HUES48 (cell line): Measurements from ENCODE around the gene GTF2F1.
A peak's percentile ranks its signal among the peaks of the same experiment; 100 is the strongest.
"Not testable (repeated sequence)": the region's sequence is repeated elsewhere in the genome, so short reads cannot be mapped to it uniquely, and the experiment has no call there.

Experiments used
- H3K27ac ChIP-seq: one replicate; pipeline ENCODE4 v1.7.0; 2013; ENCODE audit warnings: low read depth, low read length, inconsistent platforms
- H3K27me3 ChIP-seq: 2 replicates; pipeline ENCODE4 v1.6.1; 2013; ENCODE audit warnings: mild to moderate bottlenecking, low read length; ENCODE audit not compliant: control insufficient read depth, insufficient read depth
- H3K36me3 ChIP-seq: 2 replicates; pipeline ENCODE4 v1.6.1; 2013; ENCODE audit warnings: low read length; ENCODE audit not compliant: control insufficient read depth, insufficient read depth
- H3K4me1 ChIP-seq: 2 replicates; pipeline ENCODE4 v1.6.1; 2013; ENCODE audit warnings: mild to moderate bottlenecking, low read length; ENCODE audit not compliant: control insufficient read depth, insufficient read depth
- H3K4me3 ChIP-seq: 2 replicates; pipeline ENCODE4 v1.5.1; 2013; ENCODE audit warnings: mild to moderate bottlenecking, low read depth, low read length
- H3K9ac ChIP-seq: 2 replicates; pipeline ENCODE4 v1.6.1; 2013; ENCODE audit warnings: mild to moderate bottlenecking, low read depth, low read length, moderate library complexity
- H3K9me3 ChIP-seq: 2 replicates; pipeline ENCODE4 v1.6.1; 2013; ENCODE audit warnings: low read length; ENCODE audit not compliant: control insufficient read depth, insufficient read depth

Gene GTF2F1

DNA sequence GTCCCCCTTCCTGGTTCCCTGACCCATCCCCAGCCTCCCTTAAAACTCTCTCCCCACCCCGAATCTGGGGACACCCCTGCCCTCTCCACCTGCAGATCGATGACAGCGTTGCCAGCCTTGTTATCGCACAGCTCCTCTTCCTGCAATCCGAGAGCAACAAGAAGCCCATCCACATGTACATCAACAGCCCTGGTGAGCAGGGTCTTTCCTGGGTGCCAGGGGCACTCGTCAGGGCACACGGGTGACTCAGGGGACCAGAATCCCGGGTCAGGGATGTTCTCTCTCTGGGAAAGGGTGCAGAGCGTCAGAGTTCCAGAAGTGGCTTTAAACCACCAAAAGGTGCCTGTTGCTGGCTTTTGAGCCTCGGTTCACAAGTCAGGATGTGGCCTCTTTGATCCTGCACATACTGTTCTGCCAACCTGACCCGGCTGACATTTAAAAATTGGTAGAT, 30.6 kb downstream of the GTF2F1 start:
- peaks cover 28% of the 10 kb centered on the region for H3K36me3 ChIP-seq

DNA sequence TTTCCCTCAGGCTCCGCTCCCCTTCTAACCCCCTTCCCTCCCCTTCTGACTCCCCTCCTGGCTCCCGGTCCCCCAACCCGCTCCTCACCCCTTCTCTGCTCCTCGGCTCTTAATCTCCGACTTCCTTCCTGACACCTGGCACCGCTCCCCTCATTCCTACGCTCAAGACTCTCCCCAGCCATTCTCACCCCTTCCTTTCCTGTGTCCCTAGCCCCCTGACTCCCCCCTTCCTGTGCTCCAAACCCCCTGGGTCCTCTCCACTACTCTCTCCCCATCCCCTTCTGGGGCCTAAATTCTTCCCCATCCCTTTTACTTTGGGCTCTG, 31.0 kb downstream of the GTF2F1 start:
- Histone ChIP-seq H3K36me3 (peaks cover 26% of the 10 kb centered on the region), H3K9me3 (no peaks in the 10 kb centered on the region), H3K27me3 (no peaks in the 10 kb centered on the region), H3K4me3 (peak overlapping the region; percentile 86), H3K27ac (peak overlapping the region; percentile 61), H3K9ac (peak overlapping the region; percentile 83; the same call in 1 of the 2 replicates), H3K4me1 (no peaks in the 10 kb centered on the region)

More for the DNA sequence above, 30.6 kb downstream of the GTF2F1 start:
- Histone ChIP-seq H3K9ac (no peak overlapping the region), H3K27ac (no peak overlapping the region), H3K4me3 (peak overlapping the region; percentile 86), H3K27me3 (no peaks in the 10 kb centered on the region), H3K9me3 (no peaks in the 10 kb centered on the region), H3K4me1 (no peaks in the 10 kb centered on the region)

DNA sequence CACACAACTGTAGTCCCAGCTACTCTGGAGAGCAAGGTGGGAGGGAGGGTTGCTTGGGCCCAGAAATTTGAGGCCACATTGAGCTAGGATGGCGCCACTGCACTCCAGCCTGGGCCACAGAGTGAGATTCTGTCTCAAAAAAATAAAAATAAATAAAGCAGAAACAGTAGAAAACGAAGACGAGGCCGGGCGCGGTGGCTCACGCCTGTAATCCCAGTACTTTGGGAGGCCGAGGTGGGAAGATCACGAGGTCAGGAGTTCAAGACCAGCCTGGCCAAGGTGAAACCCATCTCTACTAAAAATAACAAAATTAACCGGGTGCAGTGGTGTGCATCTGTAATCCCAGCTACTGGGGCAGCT, 32.1 kb downstream of the GTF2F1 start:
- not testable (repeated sequence) for H3K4me1 ChIP-seq, H3K27me3 ChIP-seq, H3K9ac ChIP-seq, H3K27ac ChIP-seq, H3K9me3 ChIP-seq
- peak overlapping the region; percentile 86; the same call in 1 of the 2 replicates for H3K4me3 ChIP-seq
- H3K36me3 ChIP-seq, result peaks cover 16% of the 10 kb centered on the region

DNA sequence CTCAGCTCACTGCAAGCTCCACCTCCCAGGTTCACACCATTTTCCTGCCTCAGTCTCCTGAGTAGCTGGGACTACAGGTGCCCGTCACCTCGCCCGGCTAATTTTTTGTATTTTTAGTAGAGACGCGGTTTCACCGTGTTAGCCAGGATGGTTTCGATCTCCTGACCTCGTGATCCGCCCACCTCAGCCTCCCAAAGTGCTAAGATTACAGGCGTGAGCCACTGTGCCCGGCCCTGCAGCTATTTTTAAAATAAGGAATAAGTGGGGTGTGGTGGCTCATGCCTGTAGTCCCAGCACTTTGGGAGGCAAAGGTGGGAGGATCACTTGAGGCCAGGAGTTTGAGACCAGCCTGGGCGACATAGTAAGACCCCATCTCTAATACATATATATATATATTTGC, 32.5 kb downstream of the GTF2F1 start:
- not testable (repeated sequence) for H3K9ac ChIP-seq, H3K4me3 ChIP-seq, H3K27ac ChIP-seq, H3K27me3 ChIP-seq, H3K9me3 ChIP-seq, H3K4me1 ChIP-seq
- H3K36me3 ChIP-seq, result peaks cover 13% of the 10 kb centered on the region

DNA sequence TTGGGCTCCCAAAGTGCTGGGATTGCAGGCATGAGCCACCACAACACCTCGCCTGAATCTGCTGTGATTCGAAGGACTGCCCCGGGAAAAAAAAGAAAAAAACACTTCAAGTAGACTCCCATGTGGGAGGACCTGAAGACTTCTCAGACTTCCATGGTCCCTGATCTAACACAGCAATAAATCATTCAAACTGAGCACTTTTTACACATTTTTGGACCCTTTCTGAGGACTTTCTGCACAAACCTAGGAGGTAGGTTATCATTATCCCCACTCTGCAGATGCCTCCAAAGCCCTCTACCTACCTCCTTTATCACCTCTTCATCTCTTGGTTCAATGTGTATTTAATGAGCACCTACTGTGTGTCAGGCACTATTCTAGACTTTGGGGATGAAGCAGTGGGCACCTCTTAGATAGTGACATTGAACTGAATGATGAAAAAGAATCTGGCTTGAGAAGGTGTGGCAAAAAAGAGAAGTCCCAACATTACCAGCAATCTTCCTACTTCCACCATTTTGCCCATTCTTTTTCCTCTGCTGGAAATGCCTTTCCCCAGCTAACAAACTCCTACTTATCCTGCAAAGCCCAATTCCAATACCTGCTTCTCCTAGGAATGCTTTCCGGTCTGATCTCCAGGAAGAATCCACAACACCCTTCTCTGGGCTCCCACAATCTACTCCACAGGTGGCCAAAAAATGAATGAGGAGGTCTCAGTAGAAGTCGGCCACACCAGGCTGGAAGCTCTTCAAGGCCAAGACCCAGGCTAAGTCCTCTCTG, 33.2 kb downstream of the GTF2F1 start:
- H3K9me3 ChIP-seq, result no peaks in the 10 kb centered on the region
- H3K4me3 ChIP-seq, result no peak overlapping the region
- H3K9ac ChIP-seq, result no peak overlapping the region
- peaks cover 6% of the 10 kb centered on the region for H3K36me3 ChIP-seq
- H3K4me1 ChIP-seq, result no peaks in the 10 kb centered on the region
- no peak overlapping the region for H3K27ac ChIP-seq
- H3K27me3 ChIP-seq, result no peaks in the 10 kb centered on the region

DNA sequence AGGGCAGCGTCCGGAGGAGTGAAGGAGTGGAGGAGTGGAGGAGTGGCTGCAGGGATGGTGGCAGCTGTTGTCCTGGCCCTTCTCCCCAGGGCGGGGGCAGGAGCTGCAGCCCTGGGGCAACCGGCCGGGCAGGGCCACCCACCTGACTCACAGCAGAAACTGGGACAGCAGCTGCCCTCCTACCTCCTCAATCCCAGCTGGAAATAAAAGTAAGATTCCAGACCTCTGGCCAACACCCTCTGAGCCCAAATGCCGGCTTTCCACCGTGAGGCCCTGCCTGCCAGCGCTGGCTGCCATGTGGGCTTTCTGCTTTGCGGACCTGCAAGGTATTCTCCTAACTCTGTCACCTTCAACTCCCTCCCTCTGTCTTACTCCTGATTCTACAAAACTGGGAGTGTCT, 35.0 kb downstream of the GTF2F1 start:
- no peak overlapping the region for H3K9ac ChIP-seq
- H3K4me1 ChIP-seq, result no peaks in the 10 kb centered on the region
- no peaks in the 10 kb centered on the region for H3K27me3 ChIP-seq
- H3K36me3 ChIP-seq, result no peaks in the 10 kb centered on the region
- no peak overlapping the region for H3K4me3 ChIP-seq
- H3K27ac ChIP-seq, result no peak overlapping the region
- H3K9me3 ChIP-seq, result no peaks in the 10 kb centered on the region; the same call in 1 of the 2 replicates

DNA sequence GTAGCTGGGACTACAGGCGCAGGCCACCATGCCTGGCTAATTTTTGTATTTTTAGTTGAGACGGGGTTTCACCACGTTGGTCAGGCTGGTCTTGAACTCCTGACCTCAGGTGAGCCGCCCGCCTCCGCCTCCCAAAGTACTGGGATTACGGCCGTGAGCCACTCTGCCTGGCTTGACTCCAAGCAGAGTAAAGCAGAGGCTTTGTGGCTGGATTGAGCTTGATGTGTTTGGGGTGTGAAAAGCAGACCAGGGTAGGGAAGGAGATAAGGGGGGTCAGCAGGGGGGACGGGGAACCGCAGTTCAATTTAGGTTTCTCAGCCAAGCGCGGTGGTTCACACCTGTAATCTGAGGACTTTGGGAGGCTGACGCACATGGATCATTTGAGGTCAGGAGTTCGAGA, 35.8 kb downstream of the GTF2F1 start:
- peaks cover 5% of the 10 kb centered on the region for H3K9me3 ChIP-seq
- H3K27ac ChIP-seq, result no peak overlapping the region
- H3K36me3 ChIP-seq, result no peaks in the 10 kb centered on the region
- no peak overlapping the region for H3K4me3 ChIP-seq
- no peaks in the 10 kb centered on the region for H3K4me1 ChIP-seq
- no peak overlapping the region for H3K9ac ChIP-seq
- no peaks in the 10 kb centered on the region for H3K27me3 ChIP-seq

DNA sequence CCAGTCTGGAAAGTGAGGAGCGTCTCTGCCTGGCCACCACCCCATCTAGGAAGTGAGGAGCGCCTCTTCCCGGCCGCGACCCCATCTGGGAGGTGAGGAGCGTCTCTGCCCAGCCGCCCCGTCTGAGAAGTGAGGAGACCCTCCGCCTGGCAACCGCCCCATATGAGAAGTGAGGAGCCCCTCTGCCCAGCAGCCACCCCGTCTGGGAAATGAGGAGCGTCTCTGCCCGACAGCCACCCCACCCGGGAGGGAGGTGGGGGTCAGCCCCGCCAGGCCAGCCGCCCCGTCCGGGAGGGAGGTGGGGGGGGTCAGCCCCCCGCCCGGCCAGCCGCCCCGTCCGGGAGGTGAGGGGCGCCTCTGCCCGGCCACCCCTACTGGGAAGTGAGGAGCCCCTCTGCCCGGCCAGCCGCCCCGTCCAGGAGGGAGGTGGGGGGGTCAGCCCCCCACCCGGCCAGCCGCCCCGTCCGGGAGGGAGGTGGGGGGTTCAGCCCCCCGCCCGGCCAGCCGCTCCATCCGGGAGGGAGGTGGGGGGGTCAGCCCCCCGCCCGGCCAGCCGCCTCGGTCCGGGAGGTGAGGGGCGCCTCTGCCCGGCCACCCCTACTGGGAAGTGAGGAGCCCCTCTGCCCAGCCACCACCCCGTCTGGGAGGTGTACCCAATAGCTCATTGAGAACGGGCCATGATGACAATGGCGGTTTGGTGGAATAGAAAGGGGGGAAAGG, 37.5 kb downstream of the GTF2F1 start:
- not testable (repeated sequence) for H3K27me3 ChIP-seq, H3K27ac ChIP-seq, H3K9me3 ChIP-seq, H3K9ac ChIP-seq, H3K4me1 ChIP-seq, H3K4me3 ChIP-seq, H3K36me3 ChIP-seq

DNA sequence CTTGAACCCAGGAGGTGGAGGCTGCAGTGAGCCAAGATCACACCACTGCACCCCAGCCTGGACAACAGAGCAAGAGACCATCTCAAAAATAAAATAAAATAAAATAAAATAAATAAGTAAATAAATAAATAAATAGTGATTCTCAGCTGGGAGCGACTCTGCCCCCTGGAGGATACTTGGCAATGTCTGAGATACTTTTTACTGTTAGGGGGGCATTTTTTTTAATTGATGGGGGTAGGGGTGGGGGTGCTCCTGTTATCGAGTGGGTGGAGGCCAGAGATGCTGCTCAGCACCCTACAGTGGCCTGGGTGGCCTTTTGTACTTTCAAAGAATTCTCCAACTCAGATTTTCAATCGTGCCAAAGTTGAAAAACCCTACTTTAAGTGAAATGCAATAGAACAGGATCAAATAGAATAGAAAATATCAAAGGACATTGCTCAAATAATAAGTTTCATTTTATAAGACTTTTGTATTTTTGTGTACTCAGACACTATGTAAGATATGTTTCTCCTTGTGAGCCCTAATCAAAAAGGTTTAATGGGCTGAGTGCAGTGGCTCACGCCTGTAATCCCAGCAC, 38.8 kb downstream of the GTF2F1 start:
- Histone ChIP-seq H3K27ac (no peak overlapping the region), H3K9ac (no peak overlapping the region), H3K9me3 (peaks cover 7% of the 10 kb centered on the region), H3K4me1 (no peaks in the 10 kb centered on the region), H3K4me3 (no peak overlapping the region), H3K36me3 (no peaks in the 10 kb centered on the region), H3K27me3 (no peaks in the 10 kb centered on the region)

DNA sequence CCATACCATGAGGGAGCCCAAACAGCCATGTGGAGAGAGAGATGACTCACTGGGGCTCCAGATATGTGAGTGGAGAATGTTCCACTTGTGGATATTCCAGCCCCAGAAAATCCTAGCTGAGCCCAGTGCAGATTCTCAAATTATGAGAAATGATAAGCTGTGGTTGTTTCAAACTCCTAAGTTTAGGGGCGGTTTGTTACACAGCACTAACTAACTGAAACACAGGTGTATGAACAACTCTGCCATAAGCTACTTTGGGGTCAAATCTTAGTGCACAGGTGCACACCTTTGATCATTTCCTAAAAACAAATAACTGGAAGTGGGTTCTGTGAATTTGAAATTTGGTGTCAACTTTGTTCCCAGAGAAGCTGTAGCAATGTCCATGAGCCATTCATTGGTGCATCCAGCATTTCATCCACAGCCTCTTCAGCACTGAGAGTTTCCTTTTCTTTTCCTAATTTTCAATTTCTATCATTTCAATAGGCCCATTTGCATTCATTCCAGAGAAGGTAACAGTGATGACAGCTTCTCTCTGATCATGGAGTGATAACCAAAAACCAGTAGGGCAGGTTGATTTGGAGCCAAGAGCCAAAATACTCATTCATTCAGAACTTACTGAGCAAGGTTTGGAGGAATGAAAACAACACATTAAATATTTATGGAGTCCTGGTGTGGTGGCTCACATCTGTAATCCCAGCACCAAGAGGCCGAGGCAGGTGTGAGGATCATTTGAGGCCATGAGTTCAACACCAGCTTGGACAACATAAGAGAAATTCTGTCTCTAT, 40.4 kb downstream of the GTF2F1 start:
- Histone ChIP-seq H3K9me3 (peaks cover 7% of the 10 kb centered on the region), H3K36me3 (no peaks in the 10 kb centered on the region), H3K4me1 (no peaks in the 10 kb centered on the region), H3K27me3 (no peaks in the 10 kb centered on the region), H3K4me3 (no peak overlapping the region), H3K9ac (no peak overlapping the region), H3K27ac (no peak overlapping the region)
